AG04449 (cell line): Measurements from ENCODE around the gene MYOZ2.

Source experiments
- CTCF ChIA-PET: fragments of 350-600 bp; formaldehyde crosslinking; extraction: SDS; loops from one replicate; lab custom pipeline; 2021; ENCODE audit warnings: antibody characterized with exemption; lab: Yijun Ruan, JAX
- POLR2A ChIA-PET: fragments of 400-600, 350-600 bp; formaldehyde crosslinking; extraction: SDS; loops from one replicate; lab custom pipeline; 2020; ENCODE audit warnings: antibody characterized with exemption, inconsistent platforms; lab: Yijun Ruan, JAX
- DNase-seq: peaks from one replicate; pipeline ENCODE4 v3.0.0-alpha.2; 2010; ENCODE audit warnings: low read depth, low spot score
- H3K4me3 ChIP-seq: 2 replicates; pipeline ENCODE4 v1.5.1; 2011; ENCODE audit warnings: low read depth, mild to moderate bottlenecking, control low read depth, low read length
- CTCF ChIP-seq: IDR thresholded peaks from one replicate; pipeline ENCODE4 v1.5.1; 2011; ENCODE audit warnings: mild to moderate bottlenecking, moderate library complexity, low read length, control low read depth, inconsistent platforms; ENCODE audit not compliant: insufficient read depth; ENCODE audit errors: missing control alignments

The MYOZ2 gene

GRCh38 chr4:119116925-119117900 is 18.4 kb upstream of the MYOZ2 start:
- no peak for TF ChIP-seq CTCF
- H3K4me3 ChIP-seq = no peak overlapping the region
- POLR2A ChIA-PET = no interaction called here
- DNase-seq = no peak
- CTCF ChIA-PET = interaction anchor here (1.3 kb wide), 1 partner anchor 10 kb away, joined by 5 read pairs; no protein-coding TSS in a partner anchor

GRCh38 chr4:119118397-119118796 is 17.2 kb upstream of the MYOZ2 start:
- ChIA-PET POLR2A (no interaction called here), CTCF (no interaction called here)
- no peak for TF ChIP-seq CTCF
- no peak for DNase-seq
- H3K4me3 ChIP-seq = no peak overlapping the region

- CTCF ChIA-PET = interaction anchor here (0.7 kb wide), 1 partner anchor 11 kb away, joined by 3 read pairs; the partner anchor contains the start of gene MYOZ2
- DNase-seq = no peak
- POLR2A ChIA-PET = no interaction called here
- TF ChIP-seq CTCF = no peak
- H3K4me3 ChIP-seq = no peak overlapping the region
Measured at GRCh38 chr4:119124352-119124751, 11.3 kb upstream of the MYOZ2 start.

GRCh38 chr4:119125931-119126330 is 9.7 kb upstream of the MYOZ2 start:
- DNase-seq = no peak
- ChIA-PET CTCF (interaction anchor here (1.1 kb wide), 1 partner anchor 39 kb away, joined by 3 read pairs; no protein-coding TSS in a partner anchor), POLR2A (no interaction called here)
- no peak for TF ChIP-seq CTCF
- no peak overlapping the region for H3K4me3 ChIP-seq

GRCh38 chr4:119128148-119128547 is 7.5 kb upstream of the MYOZ2 start:
- TF ChIP-seq CTCF = no peak
- no peak overlapping the region for H3K4me3 ChIP-seq
- ChIA-PET CTCF (interaction anchor here (1.0 kb wide), 1 partner anchor 158 kb away, joined by 3 read pairs; no protein-coding TSS in a partner anchor), POLR2A (no interaction called here)
- DNase-seq = no peak

- DNase-seq = no peak
- ChIA-PET CTCF (no interaction called here), POLR2A (no interaction called here)
- H3K4me3 ChIP-seq = no peak overlapping the region
- TF ChIP-seq CTCF = no peak
Measured at GRCh38 chr4:119130365-119131065, 5.1 kb upstream of the MYOZ2 start.
